DMS79 treated with DMSO at 0.1 percent for 48 hours (cell line): Measurements from ENCODE around the gene TNIK.
A peak's percentile ranks its signal among the peaks of the same experiment; 100 is the strongest.

ENCODE experiments used
- DNase-seq: peaks from one replicate; lab custom pipeline; 2025; lab: John Stamatoyannopoulos, UW

TNIK gene

DNA sequence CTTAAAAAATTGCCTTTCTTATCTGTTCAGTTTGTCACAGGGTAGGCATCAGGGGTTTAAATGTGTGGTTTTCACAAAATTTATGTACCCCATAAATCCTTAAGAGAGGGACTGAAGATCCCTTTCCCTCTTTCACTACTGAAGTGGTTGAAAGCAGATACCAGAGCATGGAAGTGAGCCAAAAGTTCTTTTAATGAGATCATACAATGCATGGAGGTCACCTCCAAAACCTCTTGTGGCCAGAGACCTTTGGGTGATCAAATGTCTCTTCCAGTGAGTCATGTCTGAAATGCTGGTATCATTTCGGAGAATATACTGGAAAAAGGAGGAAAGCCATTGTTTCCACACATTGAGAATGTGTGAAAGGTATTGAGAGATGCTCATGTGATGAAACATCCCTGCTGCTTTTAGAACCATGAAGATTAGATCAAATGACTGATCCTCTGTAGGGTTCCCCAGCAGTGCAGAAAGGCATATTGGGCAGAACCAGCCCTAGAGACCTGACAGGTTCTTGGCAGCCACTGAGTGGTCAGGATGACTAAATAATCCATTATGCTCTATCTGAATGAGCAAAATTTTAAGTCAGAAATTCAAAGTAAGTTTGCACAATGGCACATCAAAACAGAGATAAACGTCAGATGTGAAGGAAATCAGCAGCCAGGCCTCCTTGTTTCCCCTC is 267.9 kb downstream of the TNIK start:
- DNase-seq = peak; percentile 45

DNA sequence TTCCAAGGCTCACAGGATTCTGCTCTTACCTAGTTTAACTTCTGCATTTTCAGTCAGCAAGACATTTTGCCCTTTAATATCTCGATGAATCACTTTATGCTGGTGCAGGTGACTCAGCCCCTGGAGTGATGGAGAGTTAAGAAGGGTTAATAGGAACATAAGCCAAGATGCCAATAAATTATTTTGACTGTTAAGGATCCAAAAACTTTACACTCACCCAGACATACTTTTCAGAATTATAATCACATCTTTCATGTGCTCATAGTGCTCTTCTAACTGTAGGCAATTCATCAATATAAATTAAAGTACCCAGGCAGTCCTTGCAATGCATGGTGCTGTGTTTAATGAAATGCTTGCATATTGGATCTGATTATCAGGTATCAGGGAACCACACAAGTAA is 269.5 kb downstream of the TNIK start:
- DNase-seq = no peak

GRCh38 chr3:171189394-171190080 is 270.7 kb downstream of the TNIK start:
- no peak for DNase-seq

- DNase-seq = no peak
Measured at GRCh38 chr3:171187706-171188290, 272.4 kb downstream of the TNIK start.

DNA sequence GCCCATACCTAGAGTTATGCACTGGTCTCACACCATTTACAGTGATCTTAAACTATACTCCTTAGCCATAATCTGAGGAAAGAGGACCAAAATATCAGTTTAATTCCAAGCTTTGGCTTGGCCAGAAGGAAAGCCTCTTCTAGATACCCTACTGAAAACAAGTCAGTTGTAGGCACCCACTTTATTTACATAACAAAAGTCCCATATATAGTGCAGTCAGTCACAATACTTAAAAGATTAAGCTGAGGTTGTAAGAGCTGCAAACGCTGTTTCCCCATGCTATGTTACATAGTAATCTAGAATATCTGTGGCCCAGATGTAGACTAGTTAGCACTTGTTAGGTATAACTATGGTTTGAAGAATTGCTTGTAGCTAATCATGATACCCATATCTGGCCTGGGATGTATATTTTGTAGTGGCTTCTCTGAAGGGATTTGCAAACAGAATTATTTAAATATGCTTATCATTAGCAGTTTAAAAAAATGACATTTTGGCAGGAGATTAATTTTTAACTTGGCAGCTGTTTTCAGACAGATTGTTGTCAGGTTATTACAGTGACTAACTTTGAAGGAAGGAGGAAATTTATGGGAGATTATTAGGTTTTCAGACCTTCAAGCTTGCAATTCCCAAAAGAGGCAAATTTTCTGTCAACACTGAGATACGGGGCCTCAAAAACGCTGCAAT is 273.2 kb downstream of the TNIK start:
- DNase-seq = no peak

GRCh38 chr3:171186383-171186782 is 273.8 kb downstream of the TNIK start:
- DNase-seq = no peak

- DNase-seq = no peak
Measured at GRCh38 chr3:171185959-171186358, 274.2 kb downstream of the TNIK start.

- no peak for DNase-seq
Measured at GRCh38 chr3:171184372-171184771, 275.8 kb downstream of the TNIK start.

DNA sequence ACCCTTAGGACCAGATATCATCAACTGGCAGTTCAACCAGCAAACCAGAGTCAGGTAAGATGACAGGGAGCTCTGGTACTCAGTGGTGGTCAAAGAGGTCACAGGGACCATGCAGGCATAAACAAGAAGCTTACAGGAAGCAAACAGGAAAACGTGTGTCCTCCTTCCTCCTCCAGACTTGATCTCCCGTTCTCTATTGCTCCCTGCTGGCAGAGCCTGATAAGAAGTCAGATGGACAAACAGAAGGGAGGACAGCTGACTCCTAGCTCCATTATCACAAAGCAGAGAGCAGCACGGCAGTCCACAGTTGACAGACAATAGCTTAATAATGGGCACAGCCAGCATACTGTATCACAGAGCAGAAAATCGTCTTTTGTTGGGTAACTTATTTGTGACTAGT is 277.2 kb downstream of the TNIK start:
- DNase-seq = no peak

- DNase-seq = no peak
Measured at GRCh38 chr3:171181907-171182690, 278.1 kb downstream of the TNIK start.

- no peak for DNase-seq
Measured at GRCh38 chr3:171178714-171179113, 281.5 kb downstream of the TNIK start.

GRCh38 chr3:171177553-171177952 is 282.7 kb downstream of the TNIK start:
- no peak for DNase-seq

- no peak for DNase-seq
Measured at GRCh38 chr3:171177056-171177455, 283.1 kb downstream of the TNIK start.

GRCh38 chr3:171176244-171176933 is 283.8 kb downstream of the TNIK start:
- DNase-seq = no peak

GRCh38 chr3:171175741-171176234 is 284.4 kb downstream of the TNIK start:
- no peak for DNase-seq

DNA sequence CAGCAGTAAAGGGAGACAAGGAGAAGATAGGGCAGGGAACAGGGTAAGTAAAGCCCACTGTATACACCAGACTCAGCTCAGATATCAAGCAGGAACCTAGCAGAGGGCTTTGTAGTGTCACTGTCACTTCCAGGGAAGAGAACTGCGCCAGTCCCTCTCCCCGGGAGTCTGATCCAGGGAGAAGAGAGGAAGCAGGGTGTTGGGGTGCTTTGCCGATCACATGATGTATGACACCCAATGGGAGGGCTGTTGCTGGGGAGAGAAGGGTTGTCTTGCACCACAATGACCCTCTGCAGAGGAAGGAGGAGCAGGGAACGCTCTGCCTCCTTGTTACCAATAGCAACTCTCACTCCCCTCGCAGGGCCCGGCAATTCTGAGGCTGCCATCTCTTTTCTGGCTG is 286.5 kb downstream of the TNIK start:
- no peak for DNase-seq

GRCh38 chr3:171172070-171172469 is 288.1 kb downstream of the TNIK start:
- no peak for DNase-seq

- DNase-seq = peak; percentile 48
Measured at GRCh38 chr3:171169866-171170265, 290.3 kb downstream of the TNIK start.

DNA sequence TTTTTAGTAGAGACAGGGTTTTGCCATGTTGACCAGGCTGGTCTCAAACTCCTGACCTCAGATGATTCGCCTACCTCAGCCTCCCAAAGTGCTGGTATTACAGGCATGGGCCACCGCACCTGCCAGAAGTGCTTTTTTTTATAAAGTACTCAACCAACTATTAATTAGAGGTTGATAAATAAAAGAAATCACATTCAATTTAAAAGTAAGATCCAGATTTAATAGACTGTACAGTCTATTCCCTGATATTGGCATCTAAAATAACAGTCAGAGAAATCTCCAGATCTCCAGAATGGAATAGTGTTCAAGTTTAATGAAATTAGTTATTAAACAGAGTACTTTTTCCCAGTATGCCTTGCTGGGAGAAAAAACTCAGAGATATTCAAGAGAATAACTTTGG is 290.8 kb downstream of the TNIK start:
- DNase-seq = peak; percentile 42

- no peak for DNase-seq
Measured at GRCh38 chr3:171168551-171168950, 291.7 kb downstream of the TNIK start.

DNA sequence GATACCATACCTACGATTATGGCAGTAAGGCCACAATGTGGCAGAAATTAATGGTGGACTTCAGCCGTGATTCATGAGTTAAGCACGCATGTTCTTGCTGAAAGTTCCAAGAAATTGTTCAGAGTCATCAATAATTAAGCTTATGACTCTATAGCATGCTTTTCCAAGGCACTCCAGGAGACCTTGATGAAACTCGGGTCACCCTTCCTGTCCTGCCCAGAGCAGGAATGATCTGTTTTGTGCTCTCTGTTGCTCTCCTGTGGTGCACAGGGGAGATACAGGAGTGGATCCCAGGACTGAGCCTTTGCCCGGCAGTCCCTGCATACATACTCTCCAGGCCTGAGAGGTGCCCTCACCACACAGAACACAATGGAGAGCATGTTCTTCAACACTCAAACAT is 292.1 kb downstream of the TNIK start:
- DNase-seq = no peak
